Trophoblast cell (in vitro differentiated cells and primary cell): ENCODE measurements around the gene ZC2HC1B.

Experiments used
- DNase-seq, 2 donors: peaks; one replicate each; pipeline ENCODE4 v3.0.0-alpha.2; 2016
- H2AFZ ChIP-seq: 2 replicates; pipeline ENCODE4 v1.6.1; 2013; ENCODE audit warnings: low read length, moderate library complexity, mild to moderate bottlenecking; ENCODE audit not compliant: insufficient read depth, poor library complexity
- H2AK5ac ChIP-seq: 2 replicates; pipeline ENCODE4 v1.6.1; 2013; ENCODE audit warnings: mild to moderate bottlenecking, low read length
- H2BK120ac ChIP-seq: 2 replicates; pipeline ENCODE4 v1.6.1; 2013; ENCODE audit warnings: low read length, mild to moderate bottlenecking, moderate library complexity; ENCODE audit not compliant: insufficient read depth, poor library complexity
- H2BK12ac ChIP-seq: 2 replicates; pipeline ENCODE4 v1.6.1; 2013; ENCODE audit warnings: mild to moderate bottlenecking, low read length, moderate library complexity
- H2BK5ac ChIP-seq: 2 replicates; pipeline ENCODE4 v1.6.1; 2013; ENCODE audit warnings: low read length, low read depth, moderate library complexity, mild to moderate bottlenecking; ENCODE audit not compliant: poor library complexity
- H3K14ac ChIP-seq: 2 replicates; pipeline ENCODE4 v1.6.1; 2013; ENCODE audit warnings: mild to moderate bottlenecking, low read length
- H3K18ac ChIP-seq: 2 replicates; pipeline ENCODE4 v1.6.1; 2013; ENCODE audit warnings: mild to moderate bottlenecking, low read length
- H3K23ac ChIP-seq: 2 replicates; pipeline ENCODE4 v1.6.1; 2013; ENCODE audit warnings: low read length
- H3K27ac ChIP-seq: 2 replicates; pipeline ENCODE4 v1.5.1; 2013; ENCODE audit warnings: low read depth, mild to moderate bottlenecking, inconsistent platforms, low read length, moderate library complexity
- H3K27me3 ChIP-seq: 2 replicates; pipeline ENCODE4 v1.6.1; 2013; ENCODE audit warnings: inconsistent platforms, mild to moderate bottlenecking, low read length, moderate library complexity; ENCODE audit not compliant: insufficient read depth
- H3K36me3 ChIP-seq, 2 experiments: 1 replicate in 1 of 2; 2 replicates in 1 of 2; pipeline ENCODE4 v1.6.1; 2013; ENCODE audit warnings: low read length in 2 of 2, mild to moderate bottlenecking in 2 of 2, moderate library complexity in 1 of 2; ENCODE audit not compliant: insufficient read depth in 2 of 2, control insufficient read depth in 1 of 2
- H3K4ac ChIP-seq: 2 replicates; pipeline ENCODE4 v1.6.1; 2013; ENCODE audit warnings: low read depth, mild to moderate bottlenecking, low read length, moderate library complexity
- H3K4me1 ChIP-seq, 2 experiments: 1 replicate in 1 of 2; 2 replicates in 1 of 2; pipeline ENCODE4 v1.6.1; 2013; ENCODE audit warnings: low read length in 2 of 2, mild to moderate bottlenecking in 2 of 2, moderate library complexity in 1 of 2; ENCODE audit not compliant: insufficient read depth in 2 of 2, control insufficient read depth in 1 of 2
- H3K4me2 ChIP-seq: 2 replicates; pipeline ENCODE4 v1.6.1; 2013; ENCODE audit warnings: inconsistent platforms, mild to moderate bottlenecking, low read length, moderate library complexity
- H3K4me3 ChIP-seq: 2 replicates; pipeline ENCODE4 v1.5.1; 2013; ENCODE audit warnings: mild to moderate bottlenecking, low read depth, low read length, inconsistent platforms
- H3K79me1 ChIP-seq: one replicate; pipeline ENCODE4 v1.6.1; 2013; ENCODE audit warnings: low read length
- H3K79me2 ChIP-seq: 2 replicates; pipeline ENCODE4 v1.6.1; 2013; ENCODE audit warnings: low read length, mild to moderate bottlenecking; ENCODE audit not compliant: control insufficient read depth, insufficient read depth, poor library complexity
- H3K9ac ChIP-seq: 2 replicates; pipeline ENCODE4 v1.6.1; 2013; ENCODE audit warnings: mild to moderate bottlenecking, low read length
- H3K9me3 ChIP-seq: 2 replicates; pipeline ENCODE4 v1.6.1; 2013; ENCODE audit warnings: low read depth, mild to moderate bottlenecking, control low read depth, inconsistent platforms, low read length; ENCODE audit not compliant: insufficient read depth
- H4K12ac ChIP-seq: 2 replicates; pipeline ENCODE4 v1.6.1; 2013; ENCODE audit warnings: low read depth, mild to moderate bottlenecking, low read length, moderate library complexity
- H4K8ac ChIP-seq: 2 replicates; pipeline ENCODE4 v1.6.1; 2013; ENCODE audit warnings: low read depth, mild to moderate bottlenecking, low read length, moderate library complexity
- H4K91ac ChIP-seq: one replicate; pipeline ENCODE4 v1.6.1; 2013; ENCODE audit warnings: low read depth, mild to moderate bottlenecking, low read length, moderate library complexity
- WGBS: extraction: QIAGEN DNeasy Blood & Tissue Kit; methylation state at CpG from one replicate; pipeline ENCODE4 v1.1.7; 2013; ENCODE audit warnings: missing lambda C conversion rate; ENCODE audit not compliant: insufficient read length, insufficient coverage; ENCODE audit errors: extremely low coverage; 5-methylcytosine and 5-hydroxymethylcytosine counted together

ZC2HC1B gene

GRCh38 chr6:143974089-143974488 lies 109.8 kb downstream of the ZC2HC1B start:
- Histone ChIP-seq H3K23ac (no peak overlapping the region), H3K9ac (no peak overlapping the region), H2BK12ac (no peak overlapping the region), H3K79me1 (no peaks in the 10 kb centered on the region), H3K9me3 (no peaks in the 10 kb centered on the region), H2AFZ (no peak overlapping the region), H3K27me3 (no peaks in the 10 kb centered on the region), H3K4me1 (peaks cover 0 to 2% of the 10 kb centered on the region in 2 experiments), H3K79me2 (no peaks in the 10 kb centered on the region), H3K4me3 (no peak overlapping the region), H2AK5ac (no peak overlapping the region), H2BK5ac (no peak overlapping the region), H4K91ac (no peak overlapping the region), H4K12ac (no peak overlapping the region), H3K4me2 (no peak overlapping the region), H3K18ac (no peak overlapping the region), H3K14ac (no peak overlapping the region), H2BK120ac (no peak overlapping the region), H3K27ac (no peak overlapping the region), H4K8ac (no peak overlapping the region), H3K4ac (no peak overlapping the region), H3K36me3 (no peaks in the 10 kb centered on the region)
- DNase-seq, result no peak
- no CpG with 5 or more reads among the region's 8 CpGs for WGBS

- WGBS, result no CpG with 5 or more reads among the region's 3 CpGs
- Histone ChIP-seq H3K4ac (no peak overlapping the region), H2BK12ac (no peak overlapping the region), H4K12ac (no peak overlapping the region), H3K23ac (no peak overlapping the region), H3K79me1 (no peaks in the 10 kb centered on the region), H2AK5ac (no peak overlapping the region), H4K8ac (no peak overlapping the region), H3K4me2 (no peak overlapping the region), H3K27ac (no peak overlapping the region), H2BK5ac (no peak overlapping the region), H3K9ac (no peak overlapping the region), H3K27me3 (no peaks in the 10 kb centered on the region), H2AFZ (no peak overlapping the region), H3K36me3 (no peaks in the 10 kb centered on the region), H3K79me2 (no peaks in the 10 kb centered on the region), H3K14ac (no peak overlapping the region), H4K91ac (no peak overlapping the region), H3K4me3 (no peak overlapping the region), H3K18ac (no peak overlapping the region), H3K9me3 (no peaks in the 10 kb centered on the region), H2BK120ac (no peak overlapping the region), H3K4me1 (peaks cover 0 to 2% of the 10 kb centered on the region in 2 experiments)
- no peak for DNase-seq
Observed at GRCh38 chr6:143976806-143977349, 112.6 kb downstream of the ZC2HC1B start.

GRCh38 chr6:143980921-143981320 lies 116.6 kb downstream of the ZC2HC1B start:
- no peak overlapping the region for H2AFZ ChIP-seq
- DNase-seq, result no peak
- no peaks in the 10 kb centered on the region for H3K36me3 ChIP-seq
- H3K4me3 ChIP-seq, result no peak overlapping the region
- no peak overlapping the region for H3K14ac ChIP-seq
- no peak overlapping the region for H2BK5ac ChIP-seq
- no peak overlapping the region for H3K18ac ChIP-seq
- H3K27ac ChIP-seq, result no peak overlapping the region
- H3K23ac ChIP-seq, result no peak overlapping the region
- no peaks in the 10 kb centered on the region for H3K27me3 ChIP-seq
- H3K4me1 ChIP-seq, result no peaks in the 10 kb centered on the region
- H2AK5ac ChIP-seq, result no peak overlapping the region
- no peak overlapping the region for H3K4me2 ChIP-seq
- no peak overlapping the region for H3K9ac ChIP-seq
- WGBS, result no CpG with 5 or more reads among the region's 1 CpG
- no peak overlapping the region for H4K12ac ChIP-seq
- no peak overlapping the region for H3K4ac ChIP-seq
- H2BK12ac ChIP-seq, result no peak overlapping the region
- H2BK120ac ChIP-seq, result no peak overlapping the region
- H3K9me3 ChIP-seq, result no peaks in the 10 kb centered on the region
- H3K79me2 ChIP-seq, result no peaks in the 10 kb centered on the region
- H3K79me1 ChIP-seq, result no peaks in the 10 kb centered on the region
- H4K91ac ChIP-seq, result no peak overlapping the region
- H4K8ac ChIP-seq, result no peak overlapping the region

DNA sequence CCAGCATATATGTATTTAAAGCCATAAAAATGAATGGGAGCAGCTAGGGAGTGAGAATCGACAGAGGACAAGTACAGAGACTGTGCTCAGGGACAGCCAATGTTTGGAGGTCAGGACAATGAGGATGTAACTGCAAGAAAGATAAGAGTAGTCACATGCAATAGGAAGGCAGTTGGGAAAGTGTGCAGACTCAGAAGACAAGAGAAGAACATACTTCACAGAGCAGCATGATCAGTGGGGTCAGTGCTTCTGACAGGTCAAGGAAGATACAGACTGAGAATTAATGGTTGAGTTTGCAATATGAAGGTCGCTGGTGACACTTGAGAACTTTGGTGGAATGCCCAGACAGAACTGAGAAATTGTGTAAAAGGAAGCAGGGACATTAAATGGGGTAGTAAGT lies 118.7 kb downstream of the ZC2HC1B start:
- Histone ChIP-seq H3K4ac (no peak overlapping the region), H3K9ac (no peak overlapping the region), H3K27ac (no peak overlapping the region), H4K12ac (no peak overlapping the region), H3K27me3 (no peaks in the 10 kb centered on the region), H3K9me3 (no peaks in the 10 kb centered on the region), H4K8ac (no peak overlapping the region), H2BK120ac (no peak overlapping the region), H3K14ac (no peak overlapping the region), H3K4me2 (no peak overlapping the region), H2BK5ac (no peak overlapping the region), H2BK12ac (no peak overlapping the region), H2AK5ac (no peak overlapping the region), H4K91ac (no peak overlapping the region), H3K4me1 (no peaks in the 10 kb centered on the region), H2AFZ (no peak overlapping the region), H3K36me3 (no peaks in the 10 kb centered on the region), H3K79me1 (no peaks in the 10 kb centered on the region), H3K18ac (no peak overlapping the region), H3K79me2 (no peaks in the 10 kb centered on the region), H3K23ac (no peak overlapping the region), H3K4me3 (no peak overlapping the region)
- no peak for DNase-seq
- WGBS, result no CpG with 5 or more reads among the region's 2 CpGs
